Aortic smooth muscle cell (primary cell): ENCODE data around the gene NTSR2. TPM values are rescaled to one million over a fixed set of nuclear protein-coding genes. Genes with fewer than 3 reads are reported as not detected.

Experiments
- total RNA-seq: library from RNA; depleted of rRNA; stranded (reverse); fragments of >200 nt; gene quantifications from 2 replicates; pipeline ENCODE4 v1.2.3, GENCODE V29; 2014

The NTSR2 gene
- total RNA-seq, result not detected in 2 replicates

GRCh38 chr2:11669454-11670291, at the start of gene NTSR2:
NTSR2 (minus strand) TSS chr2:11670195; CDS start chr2:11670129, 66 bp downstream.

Other genes starting within 250 kb of the NTSR2 start
- gene E2F6, start 204.0 kb downstream of the NTSR2 start, total RNA-seq, result 8.2 and 9.2 TPM in 2 replicates
- 0.12 and 0.40 TPM in 2 replicates for gene GREB1, start 136.2 kb downstream of the NTSR2 start, total RNA-seq
- 38.3 and 61.1 TPM in 2 replicates for gene LPIN1, start 76.4 kb upstream of the NTSR2 start, total RNA-seq